ENCODE measurements around the gene WFDC5. TPM values are rescaled to one million over a fixed set of nuclear protein-coding genes. Genes with fewer than 3 reads are reported as not detected.

Gene WFDC5
- total RNA-seq, 3 donors from 2014 or later (not counting 1 experiment from before 2014, with no cell fraction given), result not detected

DNA sequence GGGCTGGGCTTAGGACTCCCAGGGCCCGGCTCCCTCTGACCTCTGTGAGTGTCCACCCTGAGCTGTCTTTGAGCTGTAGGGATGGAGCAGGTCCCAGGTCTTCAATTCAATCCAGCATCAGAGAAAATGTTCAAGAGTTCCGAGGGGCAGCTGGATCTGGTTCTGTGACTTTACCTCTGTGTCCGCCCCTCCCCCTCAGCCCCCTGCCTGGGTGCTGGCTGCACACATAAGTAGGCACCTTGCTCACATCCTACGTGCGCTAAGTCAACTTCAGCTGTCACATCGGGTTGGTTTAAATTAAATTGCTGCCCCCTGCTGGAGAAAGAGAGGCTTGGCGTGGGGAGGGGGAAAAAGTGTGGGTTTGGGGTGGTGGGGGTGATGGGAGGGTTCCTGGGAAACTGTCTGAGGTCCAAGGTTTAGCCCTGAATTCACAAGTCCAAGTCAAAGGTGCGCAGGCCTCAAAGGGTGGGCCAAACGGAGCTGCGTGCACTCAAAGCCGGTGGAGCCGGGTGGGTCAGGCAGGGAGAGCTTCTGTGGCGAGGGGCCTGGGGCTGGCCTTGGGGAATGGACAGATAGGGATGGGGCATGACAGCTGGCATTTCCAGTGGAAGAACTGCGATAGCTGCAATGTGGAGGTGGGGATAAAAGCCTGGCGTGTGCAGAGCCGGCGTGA, 3.0 kb downstream of the WFDC5 start:
- no peak overlapping the region for H3K4me3 Mint-ChIP-seq
- TF ChIP-seq, protein P1, sequence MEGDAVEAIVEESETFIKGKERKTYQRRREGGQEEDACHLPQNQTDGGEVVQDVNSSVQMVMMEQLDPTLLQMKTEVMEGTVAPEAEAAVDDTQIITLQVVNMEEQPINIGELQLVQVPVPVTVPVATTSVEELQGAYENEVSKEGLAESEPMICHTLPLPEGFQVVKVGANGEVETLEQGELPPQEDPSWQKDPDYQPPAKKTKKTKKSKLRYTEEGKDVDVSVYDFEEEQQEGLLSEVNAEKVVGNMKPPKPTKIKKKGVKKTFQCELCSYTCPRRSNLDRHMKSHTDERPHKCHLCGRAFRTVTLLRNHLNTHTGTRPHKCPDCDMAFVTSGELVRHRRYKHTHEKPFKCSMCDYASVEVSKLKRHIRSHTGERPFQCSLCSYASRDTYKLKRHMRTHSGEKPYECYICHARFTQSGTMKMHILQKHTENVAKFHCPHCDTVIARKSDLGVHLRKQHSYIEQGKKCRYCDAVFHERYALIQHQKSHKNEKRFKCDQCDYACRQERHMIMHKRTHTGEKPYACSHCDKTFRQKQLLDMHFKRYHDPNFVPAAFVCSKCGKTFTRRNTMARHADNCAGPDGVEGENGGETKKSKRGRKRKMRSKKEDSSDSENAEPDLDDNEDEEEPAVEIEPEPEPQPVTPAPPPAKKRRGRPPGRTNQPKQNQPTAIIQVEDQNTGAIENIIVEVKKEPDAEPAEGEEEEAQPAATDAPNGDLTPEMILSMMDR (IDR thresholded peaks at IDR 0.05), result no peak
- H3K4me1 Mint-ChIP-seq, result no peaks in the 10 kb centered on the region
- peak in 1 of 2 donors; percentile 39 for DNase-seq
- Histone ChIP-seq H3K36me3 (ENCODE audit: control insufficient read depth, insufficient read depth, low read length) (no peaks in the 10 kb centered on the region), H3K4me1 (ENCODE audit: control insufficient read depth, insufficient read depth, low read length) (no peaks in the 10 kb centered on the region), H3K4me3 (ENCODE audit: low read length) (no peak overlapping the region), H3K27ac (ENCODE audit: low read length) (no peak overlapping the region), H3K27me3 (ENCODE audit: control insufficient read depth, insufficient read depth, low read length) (no peaks in the 10 kb centered on the region), H3K9me3 (ENCODE audit: control insufficient read depth, insufficient read depth, low read length) (no peaks in the 10 kb centered on the region)
- intact Hi-C loops (cut with micrococcal nuclease), result no loop called here
- H3K9me3 Mint-ChIP-seq, result no peaks in the 10 kb centered on the region
- H3K36me3 Mint-ChIP-seq, result no peaks in the 10 kb centered on the region
- no peak overlapping the region for H3K27ac Mint-ChIP-seq
- no peak for ATAC-seq
- 66% methylated on average over 17 of the region's 17 CpGs for WGBS (ENCODE audit: insufficient coverage)
- peaks cover 2 to 16% of the 10 kb centered on the region in 2 donors for H3K27me3 Mint-ChIP-seq (ENCODE audit: low read depth in 2 of 2)

DNA sequence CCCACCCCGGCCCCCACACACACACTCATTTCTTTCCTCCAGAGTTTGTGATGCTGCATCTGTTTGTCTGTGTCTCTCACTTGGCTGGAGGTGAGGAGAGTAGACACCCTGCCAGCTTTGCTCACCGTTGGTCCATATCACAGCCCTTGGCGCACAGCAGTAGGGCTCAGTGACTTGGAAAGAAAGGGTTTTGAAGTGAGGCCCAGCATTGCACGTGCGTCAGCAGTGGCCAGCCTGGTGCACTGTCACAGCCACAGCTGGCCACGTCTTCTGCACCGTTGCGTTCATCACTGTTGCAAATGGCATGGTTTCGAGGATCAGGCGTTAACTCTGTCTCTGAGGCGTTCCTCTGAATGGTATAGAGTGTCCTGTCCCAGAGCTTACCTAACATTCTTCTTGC, 3.7 kb downstream of the WFDC5 start:
- intact Hi-C loops (cut with micrococcal nuclease), result no loop called here
- Mint-ChIP-seq H3K4me3 (no peak overlapping the region), H3K27ac (no peak overlapping the region), H3K4me1 (no peaks in the 10 kb centered on the region), H3K27me3 (ENCODE audit: low read depth in 2 of 2) (peaks cover 0 to 16% of the 10 kb centered on the region in 2 donors), H3K36me3 (no peaks in the 10 kb centered on the region), H3K9me3 (no peaks in the 10 kb centered on the region)
- no peaks in the 10 kb centered on the region for H3K27me3 ChIP-seq (ENCODE audit: control insufficient read depth, insufficient read depth, low read length)
- H3K4me1 ChIP-seq (ENCODE audit: control insufficient read depth, insufficient read depth, low read length), result no peaks in the 10 kb centered on the region
- H3K4me3 ChIP-seq (ENCODE audit: low read length), result no peak overlapping the region
- no peak for DNase-seq
- no peak for ATAC-seq
- TF ChIP-seq, protein P1 (IDR thresholded peaks at IDR 0.05), result no peak
- WGBS (ENCODE audit: insufficient coverage), result 93% methylated on average over 10 of the region's 11 CpGs
- no peaks in the 10 kb centered on the region for H3K36me3 ChIP-seq (ENCODE audit: control insufficient read depth, insufficient read depth, low read length)
- no peak overlapping the region for H3K27ac ChIP-seq (ENCODE audit: low read length)
- H3K9me3 ChIP-seq (ENCODE audit: control insufficient read depth, insufficient read depth, low read length), result no peaks in the 10 kb centered on the region

DNA sequence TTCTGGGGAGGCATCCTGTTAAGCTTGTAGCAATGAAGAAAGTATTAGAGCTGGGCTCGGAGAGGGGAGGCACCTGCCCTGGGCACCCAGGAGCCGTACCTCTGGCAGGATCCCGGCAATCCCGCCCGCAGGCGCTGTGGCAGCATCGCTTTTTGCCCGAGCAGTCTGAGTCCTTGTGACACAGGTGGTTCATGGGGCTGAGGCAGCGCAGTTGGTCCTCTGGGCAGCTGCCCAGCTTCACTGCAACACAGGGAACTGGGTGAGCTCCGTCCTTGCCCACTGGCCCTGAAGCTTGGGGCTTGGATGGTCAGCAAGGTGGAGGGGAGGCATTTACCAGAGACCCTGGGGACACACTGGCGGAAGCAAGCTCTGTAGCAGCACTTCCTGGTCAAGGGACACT, 4.7 kb downstream of the WFDC5 start:
- Histone ChIP-seq H3K9me3 (ENCODE audit: control insufficient read depth, insufficient read depth, low read length) (no peaks in the 10 kb centered on the region), H3K27ac (ENCODE audit: low read length) (no peak overlapping the region), H3K4me1 (ENCODE audit: control insufficient read depth, insufficient read depth, low read length) (no peaks in the 10 kb centered on the region), H3K4me3 (ENCODE audit: low read length) (no peak overlapping the region), H3K36me3 (ENCODE audit: control insufficient read depth, insufficient read depth, low read length) (no peaks in the 10 kb centered on the region), H3K27me3 (ENCODE audit: control insufficient read depth, insufficient read depth, low read length) (no peaks in the 10 kb centered on the region)
- TF ChIP-seq, protein P1 (IDR thresholded peaks at IDR 0.05), result no peak
- intact Hi-C loops (cut with micrococcal nuclease), result no loop called here
- Mint-ChIP-seq H3K4me3 (no peak overlapping the region), H3K27ac (no peak overlapping the region), H3K9me3 (no peaks in the 10 kb centered on the region), H3K4me1 (no peaks in the 10 kb centered on the region), H3K27me3 (ENCODE audit: low read depth in 2 of 2) (peaks cover 0 to 16% of the 10 kb centered on the region in 2 donors), H3K36me3 (no peaks in the 10 kb centered on the region)
- 93% methylated on average over 11 of the region's 11 CpGs for WGBS (ENCODE audit: insufficient coverage)
- ATAC-seq (no peak), DNase-seq (no peak)

DNA sequence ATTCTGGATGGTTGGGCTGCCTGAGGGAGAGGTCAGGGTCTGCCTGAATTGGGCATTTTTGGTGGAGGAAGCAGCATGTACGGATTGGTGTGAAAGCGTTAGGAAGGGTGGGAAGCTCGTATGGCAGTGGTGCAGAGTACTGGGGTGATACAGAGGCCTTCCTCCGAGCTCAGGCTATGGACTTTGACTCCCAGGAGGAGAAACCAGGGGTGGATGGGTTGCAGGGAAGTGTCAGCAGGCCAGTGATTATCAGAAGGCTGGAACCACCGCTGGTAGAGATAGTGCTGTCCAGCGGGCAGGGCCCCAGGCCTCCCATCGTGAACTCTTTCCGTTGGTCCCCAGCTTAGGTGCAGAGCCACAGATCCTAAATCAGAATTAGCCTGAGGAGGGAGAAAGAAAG, 5.3 kb downstream of the WFDC5 start:
- H3K27ac ChIP-seq (ENCODE audit: low read length), result no peak overlapping the region
- no peaks in the 10 kb centered on the region for H3K36me3 ChIP-seq (ENCODE audit: control insufficient read depth, insufficient read depth, low read length)
- intact Hi-C loops (cut with micrococcal nuclease), result no loop called here
- H3K27me3 ChIP-seq (ENCODE audit: control insufficient read depth, insufficient read depth, low read length), result no peaks in the 10 kb centered on the region
- no peak overlapping the region for H3K4me3 ChIP-seq (ENCODE audit: low read length)
- H3K4me3 Mint-ChIP-seq, result no peak overlapping the region
- no peak overlapping the region for H3K27ac Mint-ChIP-seq
- TF ChIP-seq, protein P1 (IDR thresholded peaks at IDR 0.05), result no peak
- WGBS (ENCODE audit: insufficient coverage), result 83% methylated on average over 7 of the region's 8 CpGs
- H3K36me3 Mint-ChIP-seq, result no peaks in the 10 kb centered on the region
- ATAC-seq (no peak), DNase-seq (no peak)
- H3K27me3 Mint-ChIP-seq (ENCODE audit: low read depth in 2 of 2), result peaks cover 5 to 15% of the 10 kb centered on the region in 2 donors
- no peaks in the 10 kb centered on the region for H3K4me1 ChIP-seq (ENCODE audit: control insufficient read depth, insufficient read depth, low read length)
- no peaks in the 10 kb centered on the region for H3K4me1 Mint-ChIP-seq
- no peaks in the 10 kb centered on the region for H3K9me3 Mint-ChIP-seq
- no peaks in the 10 kb centered on the region for H3K9me3 ChIP-seq (ENCODE audit: control insufficient read depth, insufficient read depth, low read length)
